Measurements from ENCODE around the gene SALL4. TPM values are rescaled to one million over a fixed set of nuclear protein-coding genes. Genes with fewer than 3 reads are reported as not detected.
"Not testable (repeated sequence)": the region's sequence is repeated elsewhere in the genome, so short reads cannot be mapped to it uniquely, and the experiment has no call there.

The SALL4 gene
- polyA plus RNA-seq, 10 donors = 0.11 to 0.52 (median 0.21) TPM

GRCh38 chr20:51803148-51803854 is 980 bp upstream of the SALL4 start:
- peak in 1 of 3 donors; percentile 44 for DNase-seq

- DNase-seq = no peak
Measured at GRCh38 chr20:51801823-51802123, 548 bp downstream of the SALL4 start.

- DNase-seq = peak in 1 of 3 donors; percentile 41
Measured at GRCh38 chr20:51801122-51801822, 1.0 kb downstream of the SALL4 start.

- DNase-seq = peak in 2 of 3 donors; percentile 30 to 53
Measured at GRCh38 chr20:51800872-51801121, 1.5 kb downstream of the SALL4 start.

- DNase-seq = peak in 2 of 3 donors; percentile 73 to 83
Measured at GRCh38 chr20:51800060-51800871, 2.1 kb downstream of the SALL4 start.

- peak in 1 of 3 donors; percentile 9 for DNase-seq
Measured at GRCh38 chr20:51799401-51799860, 2.9 kb downstream of the SALL4 start.

- no peak for DNase-seq
Measured at GRCh38 chr20:51797357-51798025, 4.8 kb downstream of the SALL4 start.

- no peak for DNase-seq
Measured at GRCh38 chr20:51796340-51796739, 6.0 kb downstream of the SALL4 start.

GRCh38 chr20:51792960-51793359 is 9.4 kb downstream of the SALL4 start:
- no peak for DNase-seq

GRCh38 chr20:51791626-51792025 is 10.7 kb downstream of the SALL4 start:
- no peak for DNase-seq

- DNase-seq = no peak
Measured at GRCh38 chr20:51790256-51790655, 12.1 kb downstream of the SALL4 start.

GRCh38 chr20:51789434-51789833 is 12.9 kb downstream of the SALL4 start:
- no peak for DNase-seq

- DNase-seq = no peak
Measured at GRCh38 chr20:51788822-51789221, 13.5 kb downstream of the SALL4 start.

- no peak for DNase-seq
Measured at GRCh38 chr20:51784299-51784698, 18.0 kb downstream of the SALL4 start.

GRCh38 chr20:51778229-51778759 is 24.0 kb downstream of the SALL4 start:
- DNase-seq = not testable (repeated sequence)

- no peak for DNase-seq
Measured at GRCh38 chr20:51775241-51775640, 27.1 kb downstream of the SALL4 start.

GRCh38 chr20:51772236-51772635 is 30.1 kb downstream of the SALL4 start:
- no peak for DNase-seq

GRCh38 chr20:51769976-51770615 is 32.2 kb downstream of the SALL4 start:
- DNase-seq = no peak

GRCh38 chr20:51768759-51769517 is 33.4 kb downstream of the SALL4 start:
- peak in 1 of 3 donors; percentile 53 for DNase-seq

All from muscle of back (tissue), 11 donors.